Measurements from ENCODE around the gene HCFC1R1.

DNA sequence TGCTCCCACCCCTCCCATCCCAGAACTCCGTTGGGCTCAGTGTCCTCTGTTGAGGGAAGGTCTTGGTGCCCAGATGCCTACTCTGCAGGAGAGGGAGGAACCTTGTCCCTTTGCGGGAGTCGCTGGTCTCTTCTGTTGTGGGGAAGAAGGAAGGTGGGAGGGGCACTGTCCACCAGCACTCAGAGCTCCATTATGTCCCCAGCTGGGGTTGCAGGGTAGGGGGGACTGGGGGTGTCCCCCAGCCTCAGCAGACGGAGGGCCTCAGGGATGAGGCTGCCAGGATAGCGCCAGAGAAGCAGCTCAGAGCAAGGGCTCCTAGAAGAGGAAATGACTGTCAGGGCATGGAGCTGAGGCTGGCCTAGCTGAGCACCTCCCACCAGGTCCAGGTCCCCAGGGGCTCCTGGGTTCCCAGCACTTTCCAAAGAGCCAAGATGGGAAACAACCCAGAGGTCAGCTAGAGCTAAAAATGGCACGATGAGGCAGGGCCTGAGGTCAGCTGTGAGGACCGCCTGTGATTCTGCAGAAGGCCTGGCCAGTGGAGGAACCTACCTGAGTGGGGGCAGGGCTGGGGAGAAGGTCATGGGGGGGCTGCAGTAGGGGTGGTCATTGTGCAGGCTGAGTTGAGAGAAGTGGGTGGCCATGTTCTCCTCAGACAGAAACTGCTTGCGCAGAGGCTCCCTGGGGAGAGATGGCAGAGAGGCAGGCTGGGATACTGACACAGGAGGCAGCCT lies 893 bp downstream of the HCFC1R1 start:
- TF ChIP-seq POLR2AphosphoS5 (IDR thresholded peaks at IDR 0.05; ENCODE audit: low read depth, low read length) (no peak), POLR2A (IDR thresholded peaks at IDR 0.05; ENCODE audit: low read depth, low read length) (no peak), POU2F2 (IDR thresholded peaks at IDR 0.05; ENCODE audit: low read depth, low read length) (no peak), SPI1 (IDR thresholded peaks at IDR 0.05; ENCODE audit: low read depth, low read length) (no peak), TAF1 (IDR thresholded peaks at IDR 0.05; ENCODE audit: low read depth, low read length) (no peak)

All from GM12891 (cell line).